Astrocyte of the spinal cord (primary cell): ENCODE data around the gene UNC45B.

Source experiments
- DNase-seq: peaks from one replicate; pipeline ENCODE4 v3.0.0; 2011; ENCODE audit warnings: low read depth, low spot score
- H3K4me3 ChIP-seq: 2 replicates; pipeline ENCODE4 v1.5.1; 2011; ENCODE audit warnings: low read depth, mild to moderate bottlenecking, low read length, moderate library complexity
- CTCF ChIP-seq: IDR thresholded peaks from 2 replicates; pipeline ENCODE4 v1.5.1; 2012; ENCODE audit warnings: low read depth, mild to moderate bottlenecking, low read length, inconsistent platforms
- in situ Hi-C: cut with HindIII; loops from 2 replicates; pipeline ENCODE4 v1.10.0; 2017; ENCODE audit warnings: low sequenced_read_pairs

The UNC45B gene

GRCh38 chr17:35214192-35214591 lies 66.6 kb downstream of the UNC45B start:
- no peak for TF ChIP-seq CTCF
- no peak for DNase-seq
- no peak overlapping the region for H3K4me3 ChIP-seq
- in situ Hi-C loops, result no loop called here

GRCh38 chr17:35214631-35215273 lies 67.1 kb downstream of the UNC45B start:
- no peak for DNase-seq

GRCh38 chr17:35217107-35217506 lies 69.5 kb downstream of the UNC45B start:
- in situ Hi-C loops, result no loop called here
- H3K4me3 ChIP-seq, result no peak overlapping the region
- TF ChIP-seq CTCF, result no peak
- DNase-seq, result no peak

More at GRCh38 chr17:35214631-35215273, 67.1 kb downstream of the UNC45B start:
- in situ Hi-C loops, result no loop called here
- no peak overlapping the region for H3K4me3 ChIP-seq
- no peak for TF ChIP-seq CTCF

- no peak for TF ChIP-seq CTCF
- in situ Hi-C loops, result no loop called here
- DNase-seq, result no peak
- no peak overlapping the region for H3K4me3 ChIP-seq
These were observed 71.3 kb downstream of the UNC45B start for GRCh38 chr17:35218915-35219314.

GRCh38 chr17:35222452-35222851 lies 74.8 kb downstream of the UNC45B start:
- in situ Hi-C loops, result no loop called here
- no peak overlapping the region for H3K4me3 ChIP-seq
- no peak for TF ChIP-seq CTCF
- DNase-seq, result no peak

GRCh38 chr17:35224436-35224835 lies 76.8 kb downstream of the UNC45B start:
- in situ Hi-C loops, result no loop called here
- no peak for DNase-seq
- no peak overlapping the region for H3K4me3 ChIP-seq
- TF ChIP-seq CTCF, result no peak
